ENCODE measurements around the gene C2CD2. TPM values are rescaled to one million over a fixed set of nuclear protein-coding genes. Genes with fewer than 3 reads are reported as not detected.

Gene C2CD2
- total RNA-seq, 4 donors from 2014 or later = 1.7 to 7.2 (median 2.4) TPM

GRCh38 chr21:41974752-41975053 lies 20.9 kb upstream of the C2CD2 start:
- H3K4me1 ChIP-seq = peaks cover 4 to 6% of the 10 kb centered on the region in 2 donors
- TF ChIP-seq POLR2A (IDR thresholded peaks at IDR 0.05) = no peak
- no peaks in the 10 kb centered on the region for H3K27me3 ChIP-seq
- no peak overlapping the region for H3K4me3 ChIP-seq
- peak in 1 of 2 donors; percentile 6 for DNase-seq
- no peaks in the 10 kb centered on the region for H3K9me3 ChIP-seq
- no peak overlapping the region for H3K27ac ChIP-seq
- ATAC-seq = no peak
- no peaks in the 10 kb centered on the region for H3K36me3 ChIP-seq
- intact Hi-C loops (cut with DNase I; ENCODE audit: low total_unique reads) (no loop called here), in situ Hi-C loops (cut with MboI; ENCODE audit: low sequenced_read_pairs in 4 of 4) (no loop called here)

GRCh38 chr21:41973861-41974751 lies 20.3 kb upstream of the C2CD2 start:
- Histone ChIP-seq H3K4me1 (peaks cover 4 to 6% of the 10 kb centered on the region in 2 donors), H3K4me3 (no peak overlapping the region), H3K9me3 (no peaks in the 10 kb centered on the region), H3K36me3 (no peaks in the 10 kb centered on the region), H3K27me3 (no peaks in the 10 kb centered on the region), H3K27ac (peak overlapping the region in 2 of 4 donors; percentile 26 to 33)
- intact Hi-C loops (cut with DNase I; ENCODE audit: low total_unique reads) (no loop called here), in situ Hi-C loops (cut with MboI; ENCODE audit: low sequenced_read_pairs in 4 of 4) (no loop called here)
- peak in 1 of 2 donors; percentile 49 for ATAC-seq
- DNase-seq = peak in 1 of 2 donors; percentile 10
- no peak for TF ChIP-seq CTCF (IDR thresholded peaks at IDR 0.05 in 4 of 5, conservative IDR thresholded peaks at IDR 0.05 in 1 of 5)
- TF ChIP-seq POLR2A (IDR thresholded peaks at IDR 0.05) = no peak

DNA sequence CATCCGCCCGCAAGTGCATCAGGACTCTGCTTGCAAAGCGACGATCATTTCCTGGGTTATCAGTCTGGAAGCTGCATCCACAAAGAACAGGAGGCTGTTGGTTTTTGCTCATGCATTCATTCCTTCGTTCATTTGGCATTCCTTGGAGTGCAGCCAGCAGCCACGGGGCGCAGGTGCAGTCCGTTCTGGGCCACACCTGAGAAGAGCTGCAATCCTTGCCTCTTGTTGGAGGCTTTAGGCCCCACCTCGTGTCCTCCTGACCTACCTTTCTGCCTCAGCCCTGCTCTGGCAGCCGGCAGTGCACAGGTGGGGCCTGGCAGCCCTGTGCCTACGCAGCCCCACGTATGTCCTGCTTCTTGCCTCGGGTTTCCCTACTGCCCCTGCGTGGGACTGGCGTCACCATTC lies 19.6 kb upstream of the C2CD2 start:
- intact Hi-C loops (cut with DNase I; ENCODE audit: low total_unique reads) (no loop called here), in situ Hi-C loops (cut with MboI; ENCODE audit: low sequenced_read_pairs in 4 of 4) (no loop called here)
- H3K9me3 ChIP-seq = no peaks in the 10 kb centered on the region
- no peak for ATAC-seq
- H3K27ac ChIP-seq = no peak overlapping the region
- no peaks in the 10 kb centered on the region for H3K36me3 ChIP-seq
- H3K27me3 ChIP-seq = no peaks in the 10 kb centered on the region
- no peak overlapping the region for H3K4me3 ChIP-seq
- no peak for TF ChIP-seq POLR2A (IDR thresholded peaks at IDR 0.05)
- no peak for TF ChIP-seq CTCF (IDR thresholded peaks at IDR 0.05 in 4 of 5, conservative IDR thresholded peaks at IDR 0.05 in 1 of 5)
- peak in 1 of 2 donors; percentile 5 for DNase-seq
- peaks cover 4 to 6% of the 10 kb centered on the region in 2 donors for H3K4me1 ChIP-seq

DNA sequence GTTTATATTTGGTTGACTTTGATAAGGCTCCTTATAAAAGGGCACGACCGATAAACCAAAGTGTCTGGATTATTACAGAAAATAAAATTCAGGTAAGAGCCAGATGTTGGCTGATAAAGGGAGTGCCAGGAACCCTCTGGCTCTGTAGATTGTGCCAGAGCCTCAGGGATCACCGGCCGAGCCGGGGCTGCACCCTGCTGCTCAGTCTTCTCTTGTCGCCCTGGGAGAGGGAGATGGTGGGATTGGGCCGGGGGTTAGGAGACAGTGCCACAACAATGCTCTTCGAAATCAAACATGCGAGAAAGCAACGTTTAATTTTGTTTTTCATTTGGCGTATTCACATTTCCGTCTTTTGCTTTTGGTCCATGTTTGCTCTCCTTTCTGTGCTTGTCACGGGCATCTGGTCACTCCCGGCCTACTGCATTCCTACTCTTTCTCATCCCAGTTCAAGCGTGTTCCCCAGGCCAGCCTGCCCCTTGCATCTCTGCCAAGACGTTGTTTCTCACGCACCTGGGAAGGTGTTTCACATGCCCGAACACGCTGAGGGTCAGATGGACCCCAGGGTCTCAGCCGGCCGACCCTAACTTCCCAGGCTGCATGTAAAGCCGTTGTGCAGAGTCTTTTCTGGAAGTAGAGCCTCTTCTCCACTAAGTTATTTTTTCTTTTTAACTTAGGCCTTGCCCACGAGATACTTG lies 18.8 kb upstream of the C2CD2 start:
- TF ChIP-seq POLR2A (IDR thresholded peaks at IDR 0.05) = no peak
- TF ChIP-seq CTCF (IDR thresholded peaks at IDR 0.05 in 4 of 5, conservative IDR thresholded peaks at IDR 0.05 in 1 of 5) = no peak
- DNase-seq (peak in 1 of 2 donors; percentile 2), ATAC-seq (no peak)
- intact Hi-C loops (cut with DNase I; ENCODE audit: low total_unique reads) (no loop called here), in situ Hi-C loops (cut with MboI; ENCODE audit: low sequenced_read_pairs in 4 of 4) (no loop called here)
- Histone ChIP-seq H3K4me3 (no peak overlapping the region), H3K27ac (no peak overlapping the region), H3K4me1 (peaks cover 4 to 6% of the 10 kb centered on the region in 2 donors), H3K27me3 (no peaks in the 10 kb centered on the region), H3K36me3 (no peaks in the 10 kb centered on the region), H3K9me3 (no peaks in the 10 kb centered on the region)

DNA sequence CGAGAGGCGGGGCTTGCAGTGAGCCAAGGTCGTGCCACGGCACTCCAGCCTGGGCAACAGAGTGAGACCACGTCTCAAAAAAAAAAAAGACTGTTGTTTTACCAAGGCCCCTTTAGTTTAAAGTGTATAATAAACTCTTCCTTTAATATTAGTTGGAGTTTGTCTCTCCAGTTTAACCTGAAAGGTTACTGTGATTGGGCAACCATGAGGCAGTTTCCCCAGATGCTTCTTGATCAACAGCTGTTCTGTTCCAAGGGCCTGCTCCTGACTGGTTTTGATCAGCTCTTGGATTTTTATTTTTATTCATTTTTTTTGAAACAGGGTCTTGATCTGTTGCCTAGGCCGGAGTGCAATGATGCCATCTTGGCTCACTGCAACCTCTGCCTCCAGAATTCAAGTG lies 18.1 kb upstream of the C2CD2 start:
- no peak overlapping the region for H3K4me3 ChIP-seq
- intact Hi-C loops (cut with DNase I; ENCODE audit: low total_unique reads) (no loop called here), in situ Hi-C loops (cut with MboI; ENCODE audit: low sequenced_read_pairs in 4 of 4) (no loop called here)
- no peak for ATAC-seq
- no peak for DNase-seq
- TF ChIP-seq CTCF (IDR thresholded peaks at IDR 0.05 in 4 of 5, conservative IDR thresholded peaks at IDR 0.05 in 1 of 5) = no peak
- TF ChIP-seq POLR2A (IDR thresholded peaks at IDR 0.05) = no peak
- no peak overlapping the region for H3K27ac ChIP-seq
- H3K27me3 ChIP-seq = no peaks in the 10 kb centered on the region
- H3K9me3 ChIP-seq = no peaks in the 10 kb centered on the region
- H3K36me3 ChIP-seq = no peaks in the 10 kb centered on the region
- H3K4me1 ChIP-seq = peaks cover 4 to 6% of the 10 kb centered on the region in 2 donors

Data from gastrocnemius medialis (tissue), 4 donors.